ENCODE measurements around the gene LSM7.

GRCh38 chr19:2356036-2356646 lies 27.8 kb upstream of the LSM7 start:
- TF ChIP-seq CTCF (IDR thresholded peaks at IDR 0.05; ENCODE audit: low read length) (no peak), EZH2 (IDR thresholded peaks at IDR 0.05; ENCODE audit: borderline replicate concordance, low read length) (no peak)

Data from OCI-LY1 (cell line).